OCI-LY3 (cell line): ENCODE results near the gene HIPK2.

Experiments used
- EZH2phosphoT487 ChIP-seq: fragments of 200-600 bp; shearing (Covaris generic); IDR thresholded peaks from 2 replicates; pipeline ENCODE4 v1.6.1; 2018; ENCODE audit warnings: antibody characterized with exemption, mixed run types, low read depth
- TF ChIP-seq, protein P1 (sequence below): fragments of 200-600, 300-600 bp; sonication (generic); IDR thresholded peaks from 2 replicates; pipeline ENCODE4 v1.5.1; 2014; ENCODE audit warnings: antibody characterized with exemption, low read length, low read depth

DNA sequence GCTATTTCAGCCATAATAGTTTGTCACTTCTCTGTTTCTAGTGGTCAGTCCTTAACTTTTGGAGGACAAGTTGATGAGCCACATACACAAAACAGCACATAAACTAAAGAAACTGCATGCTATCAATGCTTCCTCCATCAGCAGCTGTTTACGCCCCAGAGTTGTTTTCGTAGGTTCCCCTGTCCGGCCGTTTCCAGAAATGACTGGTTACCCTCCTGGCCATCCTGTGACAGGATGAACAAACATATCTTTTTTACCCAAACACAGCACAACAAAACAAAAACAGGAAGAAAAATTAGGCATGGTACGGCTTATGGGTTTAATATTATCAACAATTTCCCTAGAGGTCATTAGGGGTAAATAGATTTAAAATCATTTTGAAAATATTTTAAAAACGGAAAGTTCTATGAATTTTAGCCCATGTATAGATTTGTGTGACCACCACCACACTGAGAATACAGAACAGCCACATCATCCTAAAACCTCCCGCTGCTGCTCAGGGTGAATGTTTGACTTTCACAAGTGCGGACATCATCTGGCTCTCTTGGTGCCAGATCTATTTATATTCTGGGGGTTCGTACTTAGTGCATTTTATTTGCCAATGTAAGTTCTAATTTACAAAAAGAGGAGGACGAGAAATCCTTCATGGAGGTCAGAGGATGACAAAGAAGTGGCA lies 74.8 kb downstream of the HIPK2 start:
- TF ChIP-seq, protein P1, sequence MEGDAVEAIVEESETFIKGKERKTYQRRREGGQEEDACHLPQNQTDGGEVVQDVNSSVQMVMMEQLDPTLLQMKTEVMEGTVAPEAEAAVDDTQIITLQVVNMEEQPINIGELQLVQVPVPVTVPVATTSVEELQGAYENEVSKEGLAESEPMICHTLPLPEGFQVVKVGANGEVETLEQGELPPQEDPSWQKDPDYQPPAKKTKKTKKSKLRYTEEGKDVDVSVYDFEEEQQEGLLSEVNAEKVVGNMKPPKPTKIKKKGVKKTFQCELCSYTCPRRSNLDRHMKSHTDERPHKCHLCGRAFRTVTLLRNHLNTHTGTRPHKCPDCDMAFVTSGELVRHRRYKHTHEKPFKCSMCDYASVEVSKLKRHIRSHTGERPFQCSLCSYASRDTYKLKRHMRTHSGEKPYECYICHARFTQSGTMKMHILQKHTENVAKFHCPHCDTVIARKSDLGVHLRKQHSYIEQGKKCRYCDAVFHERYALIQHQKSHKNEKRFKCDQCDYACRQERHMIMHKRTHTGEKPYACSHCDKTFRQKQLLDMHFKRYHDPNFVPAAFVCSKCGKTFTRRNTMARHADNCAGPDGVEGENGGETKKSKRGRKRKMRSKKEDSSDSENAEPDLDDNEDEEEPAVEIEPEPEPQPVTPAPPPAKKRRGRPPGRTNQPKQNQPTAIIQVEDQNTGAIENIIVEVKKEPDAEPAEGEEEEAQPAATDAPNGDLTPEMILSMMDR: no peak
- TF ChIP-seq EZH2phosphoT487: no peak
